H1 (cell line): ENCODE data around the gene CASTOR1.

ENCODE experiments used
- CTCF ChIP-seq, 3 experiments: IDR thresholded peaks; 1 replicate in 2 of 3; 2 replicates in 1 of 3; pipeline versions ENCODE4 v1.5.1 to v1.6.1; 2011; ENCODE audit warnings: low read length in 3 of 3, mild to moderate bottlenecking in 3 of 3, inconsistent platforms in 2 of 3, low read depth in 1 of 3, moderate library complexity in 1 of 3; ENCODE audit not compliant: insufficient read depth in 1 of 3; ENCODE audit errors: control extremely low read depth in 1 of 3
- ZNF274 ChIP-seq: IDR thresholded peaks from 2 replicates; pipeline ENCODE4 v1.7.0; 2012; ENCODE audit warnings: low read length, borderline replicate concordance; ENCODE audit errors: extremely low read depth

- TF ChIP-seq ZNF274: no peak
- TF ChIP-seq CTCF (IDR thresholded peaks at IDR 0.05; ENCODE audit: control extremely low read depth in 1 of 3, insufficient read depth in 1 of 3, low read depth in 1 of 3, low read length in 3 of 3): no peak
Measured at GRCh38 chr22:30244066-30244465, 45.2 kb downstream of the CASTOR1 start.
